ENCODE results near the gene NPS. TPM values are rescaled to one million over a fixed set of nuclear protein-coding genes. Genes with fewer than 3 reads are reported as not detected.

Gene NPS
- polyA plus RNA-seq, 3 donors, result not detected

Other genes starting within 250 kb of the NPS start
- gene FOXI2, start 187.9 kb downstream of the NPS start, polyA plus RNA-seq (ENCODE audit: insufficient read length in 3 of 3), result 1 to 10 TPM; 1.5 to 1.8 (median 1.7) TPM